Astrocyte (in vitro differentiated cells and primary cell): Measurements from ENCODE around the gene FERMT3.

Experiments
- EZH2 ChIP-seq: IDR thresholded peaks from 2 replicates; pipeline ENCODE4 v1.6.1; 2012; ENCODE audit warnings: mild to moderate bottlenecking, low read length, inconsistent platforms; ENCODE audit not compliant: insufficient read depth
- TF ChIP-seq, protein P1 (sequence below): IDR thresholded peaks from 2 replicates; pipeline ENCODE4 v1.5.1; 2011; ENCODE audit warnings: low read depth, mild to moderate bottlenecking, inconsistent platforms, low read length, moderate library complexity; ENCODE audit not compliant: insufficient read depth

DNA sequence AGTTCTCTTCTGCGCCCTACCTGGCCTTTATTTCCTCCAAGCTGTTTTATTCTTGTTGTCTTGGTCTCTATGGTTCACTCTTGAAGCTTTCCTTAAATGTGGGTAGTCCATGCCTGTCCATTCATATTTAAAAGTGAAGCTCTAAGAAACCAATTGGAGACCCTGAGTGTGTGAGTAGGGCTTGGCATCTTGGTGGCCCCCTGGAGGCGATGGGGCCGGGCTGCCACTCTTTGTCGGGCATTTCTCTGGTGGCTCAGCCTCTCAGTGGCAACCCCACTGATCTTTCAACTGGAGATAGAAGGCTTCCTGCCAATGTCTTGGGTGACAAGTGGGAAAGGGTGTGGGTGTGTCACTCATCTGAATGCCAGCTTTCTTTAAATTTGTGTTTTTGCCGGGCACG is 10.4 kb downstream of the FERMT3 start:
- TF ChIP-seq, protein P1, sequence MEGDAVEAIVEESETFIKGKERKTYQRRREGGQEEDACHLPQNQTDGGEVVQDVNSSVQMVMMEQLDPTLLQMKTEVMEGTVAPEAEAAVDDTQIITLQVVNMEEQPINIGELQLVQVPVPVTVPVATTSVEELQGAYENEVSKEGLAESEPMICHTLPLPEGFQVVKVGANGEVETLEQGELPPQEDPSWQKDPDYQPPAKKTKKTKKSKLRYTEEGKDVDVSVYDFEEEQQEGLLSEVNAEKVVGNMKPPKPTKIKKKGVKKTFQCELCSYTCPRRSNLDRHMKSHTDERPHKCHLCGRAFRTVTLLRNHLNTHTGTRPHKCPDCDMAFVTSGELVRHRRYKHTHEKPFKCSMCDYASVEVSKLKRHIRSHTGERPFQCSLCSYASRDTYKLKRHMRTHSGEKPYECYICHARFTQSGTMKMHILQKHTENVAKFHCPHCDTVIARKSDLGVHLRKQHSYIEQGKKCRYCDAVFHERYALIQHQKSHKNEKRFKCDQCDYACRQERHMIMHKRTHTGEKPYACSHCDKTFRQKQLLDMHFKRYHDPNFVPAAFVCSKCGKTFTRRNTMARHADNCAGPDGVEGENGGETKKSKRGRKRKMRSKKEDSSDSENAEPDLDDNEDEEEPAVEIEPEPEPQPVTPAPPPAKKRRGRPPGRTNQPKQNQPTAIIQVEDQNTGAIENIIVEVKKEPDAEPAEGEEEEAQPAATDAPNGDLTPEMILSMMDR, result no peak
- no peak for TF ChIP-seq EZH2
